Natural killer cell (primary cell): ENCODE measurements around the gene LMNA. TPM values are rescaled to one million over a fixed set of nuclear protein-coding genes. Genes with fewer than 3 reads are reported as not detected.
A peak's percentile ranks its signal among the peaks of the same experiment; 100 is the strongest.

ENCODE experiments used
- ATAC-seq, 3 donors: fragments of 150-1000 bp in 2 of 3; fragments of 200-7000 bp in 1 of 3; cut with Tn5 transposase; 1 replicate in 1 of 3; 2 replicates in 2 of 3; pipeline ENCODE4 v1.10.0; 2021; ENCODE audit warnings: mild to moderate bottlenecking in 2 of 3, moderate library complexity in 2 of 3
- DNase-seq, 2 donors: peaks; one replicate each; pipeline versions ENCODE4 v3.0.0 to v3.0.0-alpha.2; 2013 to 2021; ENCODE audit warnings: mixed read lengths in 1 of 2
- H3K27ac ChIP-seq: one replicate; pipeline ENCODE4 v1.5.1; 2013; ENCODE audit warnings: mild to moderate bottlenecking, low read length
- H3K27me3 ChIP-seq: one replicate; pipeline ENCODE4 v1.6.1; 2013; ENCODE audit warnings: low read length; ENCODE audit not compliant: control insufficient read depth, insufficient read depth
- H3K36me3 ChIP-seq: one replicate; pipeline ENCODE4 v1.6.1; 2013; ENCODE audit warnings: low read length; ENCODE audit not compliant: control insufficient read depth, insufficient read depth
- H3K4me1 ChIP-seq: one replicate; pipeline ENCODE4 v1.6.1; 2013; ENCODE audit warnings: low read length; ENCODE audit not compliant: control insufficient read depth, insufficient read depth
- H3K4me3 ChIP-seq: one replicate; pipeline ENCODE4 v1.5.1; 2013; ENCODE audit warnings: low read length
- H3K9me3 ChIP-seq: one replicate; pipeline ENCODE4 v1.6.1; 2013; ENCODE audit warnings: low read length; ENCODE audit not compliant: control insufficient read depth, insufficient read depth
- H3K27ac Mint-ChIP-seq, 2 donors: one replicate each; pipeline ENCODE4 v1.8.0; 2022; ENCODE audit warnings: mild to moderate bottlenecking in 2 of 2, mixed read lengths in 2 of 2, moderate library complexity in 1 of 2
- H3K27me3 Mint-ChIP-seq, 2 donors: one replicate each; pipeline ENCODE4 v1.8.0; 2022; ENCODE audit warnings: low read depth in 2 of 2, mixed read lengths in 2 of 2
- H3K36me3 Mint-ChIP-seq: one replicate; pipeline ENCODE4 v1.8.0; 2022; ENCODE audit warnings: mixed read lengths
- H3K4me1 Mint-ChIP-seq, 2 donors: one replicate each; pipeline ENCODE4 v1.8.0; 2022; ENCODE audit warnings: mixed read lengths in 2 of 2
- H3K4me3 Mint-ChIP-seq: one replicate; pipeline ENCODE4 v1.8.0; 2022; ENCODE audit warnings: mild to moderate bottlenecking, moderate library complexity, mixed read lengths
- H3K9me3 Mint-ChIP-seq, 2 donors: one replicate each; pipeline ENCODE4 v1.8.0; 2022; ENCODE audit warnings: mixed read lengths in 2 of 2
- WGBS: methylation state at CpG from one replicate; pipeline ENCODE4 v1.1.7; 2013; ENCODE audit warnings: missing lambda C conversion rate; ENCODE audit not compliant: insufficient coverage; 5-methylcytosine and 5-hydroxymethylcytosine counted together
- intact Hi-C: fragments of 100-400 bp; cut with micrococcal nuclease; formaldehyde crosslinking; loops from one replicate; pipeline ENCODE4 v1.14.2; 2022
- total RNA-seq, 4 donors: library from RNA; stranded (reverse); fragments of 120-200 nt in 1 of 4; gene quantifications; one replicate each; pipeline versions ENCODE4 v1.2.3 to v1.2.4, GENCODE V29; 2013 to 2022
- TF ChIP-seq, protein P1 (sequence below): fragments of 200-600 bp; IDR thresholded peaks from one replicate; pipeline ENCODE4 v1.8.0; 2022; ENCODE audit warnings: antibody characterized with exemption

LMNA gene
- total RNA-seq, 3 donors from 2014 or later (not counting 1 experiment from before 2014, with no cell fraction given): 201 to 504 (median 273) TPM

DNA sequence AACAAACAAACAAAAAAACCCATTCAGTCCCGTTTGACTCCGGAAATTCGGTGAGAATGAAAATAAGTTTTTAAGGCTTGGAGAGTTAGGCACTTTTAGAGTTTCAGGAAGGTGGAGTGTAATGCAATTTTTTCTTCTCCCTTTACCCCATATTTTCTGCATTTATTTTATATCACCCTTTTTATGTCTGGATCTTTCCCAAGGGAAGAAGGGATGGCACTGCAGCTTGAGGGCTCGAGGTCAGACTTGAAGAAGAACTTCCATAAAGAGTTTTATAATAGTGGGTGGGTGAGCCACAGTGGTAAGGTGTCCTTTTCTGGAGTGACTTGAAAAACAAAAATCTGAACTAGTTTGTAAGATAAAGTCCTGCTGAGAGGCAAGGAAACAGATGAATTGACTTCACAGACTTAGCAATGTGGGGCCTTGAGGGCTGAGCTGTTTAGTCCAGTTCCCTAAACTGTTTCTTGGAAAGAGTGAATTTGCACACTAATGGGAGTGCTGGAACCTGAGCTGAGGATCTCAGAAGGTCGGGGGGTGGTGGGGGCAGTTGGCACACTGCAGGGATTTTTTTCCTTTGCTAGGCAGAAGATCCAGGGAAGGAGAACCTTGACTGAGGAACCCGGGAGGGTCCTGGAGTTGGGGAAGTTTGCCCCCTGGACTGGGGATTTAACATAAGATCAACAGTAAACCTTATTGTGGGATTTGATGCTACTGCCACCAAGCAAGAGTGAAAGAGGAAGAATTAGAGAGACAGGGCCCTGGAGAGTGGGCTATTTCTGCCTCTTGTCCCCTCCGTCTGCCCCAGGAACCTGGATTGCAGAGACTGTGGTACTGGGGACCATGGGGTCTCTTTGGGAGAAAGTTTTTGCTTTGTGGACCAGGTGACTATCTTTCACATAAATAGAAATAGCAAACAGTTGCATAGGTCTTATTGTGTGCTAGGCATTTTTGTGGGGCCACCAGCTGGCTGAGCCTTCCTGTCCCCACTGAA, 30.4 kb upstream of the LMNA start:
- Mint-ChIP-seq H3K27me3 (peaks cover 12 to 33% of the 10 kb centered on the region in 2 donors), H3K4me1 (peaks cover 0 to 11% of the 10 kb centered on the region in 2 donors), H3K27ac (no peak overlapping the region), H3K9me3 (no peaks in the 10 kb centered on the region), H3K36me3 (no peaks in the 10 kb centered on the region), H3K4me3 (peak overlapping the region; percentile 86)
- Histone ChIP-seq H3K27ac (no peak overlapping the region), H3K27me3 (peaks cover 15% of the 10 kb centered on the region), H3K4me3 (no peak overlapping the region), H3K4me1 (peaks cover 21% of the 10 kb centered on the region), H3K36me3 (no peaks in the 10 kb centered on the region), H3K9me3 (no peaks in the 10 kb centered on the region)
- intact Hi-C loops: no loop called here
- DNase-seq (no peak), ATAC-seq (no peak)
- WGBS: 61% methylated on average over 4 of the region's 7 CpGs
- TF ChIP-seq, protein P1, sequence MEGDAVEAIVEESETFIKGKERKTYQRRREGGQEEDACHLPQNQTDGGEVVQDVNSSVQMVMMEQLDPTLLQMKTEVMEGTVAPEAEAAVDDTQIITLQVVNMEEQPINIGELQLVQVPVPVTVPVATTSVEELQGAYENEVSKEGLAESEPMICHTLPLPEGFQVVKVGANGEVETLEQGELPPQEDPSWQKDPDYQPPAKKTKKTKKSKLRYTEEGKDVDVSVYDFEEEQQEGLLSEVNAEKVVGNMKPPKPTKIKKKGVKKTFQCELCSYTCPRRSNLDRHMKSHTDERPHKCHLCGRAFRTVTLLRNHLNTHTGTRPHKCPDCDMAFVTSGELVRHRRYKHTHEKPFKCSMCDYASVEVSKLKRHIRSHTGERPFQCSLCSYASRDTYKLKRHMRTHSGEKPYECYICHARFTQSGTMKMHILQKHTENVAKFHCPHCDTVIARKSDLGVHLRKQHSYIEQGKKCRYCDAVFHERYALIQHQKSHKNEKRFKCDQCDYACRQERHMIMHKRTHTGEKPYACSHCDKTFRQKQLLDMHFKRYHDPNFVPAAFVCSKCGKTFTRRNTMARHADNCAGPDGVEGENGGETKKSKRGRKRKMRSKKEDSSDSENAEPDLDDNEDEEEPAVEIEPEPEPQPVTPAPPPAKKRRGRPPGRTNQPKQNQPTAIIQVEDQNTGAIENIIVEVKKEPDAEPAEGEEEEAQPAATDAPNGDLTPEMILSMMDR: no peak

DNA sequence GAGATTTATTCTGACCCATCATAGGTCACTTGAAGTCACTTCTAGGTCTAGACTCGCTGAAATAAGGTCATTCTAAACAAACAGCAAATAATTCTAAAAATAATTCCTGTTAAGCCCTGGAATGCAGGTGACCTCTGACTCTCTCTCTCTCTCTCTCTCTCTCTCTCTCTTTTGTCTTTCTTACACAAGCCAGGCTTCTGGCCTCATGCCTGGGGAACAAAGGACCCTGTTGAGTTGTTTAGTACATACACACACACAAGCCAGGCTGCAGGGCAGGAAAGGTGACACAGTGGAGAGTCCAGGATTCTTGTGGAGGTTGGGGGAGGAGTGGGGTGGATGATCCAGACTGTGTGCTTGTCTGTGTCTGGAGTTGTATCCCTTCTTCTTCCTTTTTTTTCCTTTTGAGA, 28.3 kb upstream of the LMNA start:
- no peaks in the 10 kb centered on the region for H3K36me3 ChIP-seq
- intact Hi-C loops: no loop called here
- H3K27me3 Mint-ChIP-seq: peaks cover 12 to 26% of the 10 kb centered on the region in 2 donors

DNA sequence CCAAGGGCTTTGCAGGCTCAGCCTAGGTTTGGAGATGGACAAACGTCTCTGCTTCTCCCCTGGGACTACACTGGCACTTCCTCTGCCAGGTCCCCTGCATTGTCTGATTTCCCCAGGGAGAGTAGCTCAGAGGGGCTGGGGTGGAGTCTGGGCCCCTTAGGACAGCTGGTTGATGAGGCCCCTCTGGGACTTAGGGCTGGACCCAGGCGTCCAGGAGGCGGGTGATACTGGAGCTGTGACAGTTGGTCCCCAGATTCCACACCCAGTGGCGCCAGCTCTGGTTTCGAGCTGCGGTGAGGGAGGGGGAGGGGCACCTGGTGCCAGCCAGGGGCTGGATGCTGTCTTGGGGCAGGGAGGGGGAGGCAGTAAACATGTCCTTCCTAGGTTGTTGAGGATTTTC, 24.8 kb upstream of the LMNA start:
- Histone ChIP-seq H3K27ac (no peak overlapping the region), H3K4me3 (no peak overlapping the region), H3K27me3 (no peaks in the 10 kb centered on the region), H3K4me1 (peaks cover 6% of the 10 kb centered on the region), H3K36me3 (no peaks in the 10 kb centered on the region), H3K9me3 (no peaks in the 10 kb centered on the region)
- Mint-ChIP-seq H3K4me3 (no peak overlapping the region), H3K27ac (no peak overlapping the region), H3K4me1 (peaks cover 0 to 8% of the 10 kb centered on the region in 2 donors), H3K27me3 (peaks cover 12 to 14% of the 10 kb centered on the region in 2 donors), H3K9me3 (no peaks in the 10 kb centered on the region), H3K36me3 (no peaks in the 10 kb centered on the region)
- DNase-seq: no peak
- ATAC-seq: no peak
- WGBS: 52% methylated on average over 6 of the region's 6 CpGs
- TF ChIP-seq, protein P1: no peak
- intact Hi-C loops: loop anchor here (1.0 to 5.0 kb wide), 3 partner anchors 41 to 358 kb away; no protein-coding TSS in a partner anchor

More for the DNA sequence above, 28.3 kb upstream of the LMNA start:
- ATAC-seq: no peak
- H3K9me3 ChIP-seq: no peaks in the 10 kb centered on the region
- H3K27ac Mint-ChIP-seq: no peak overlapping the region
- TF ChIP-seq, protein P1: no peak
- H3K27me3 ChIP-seq: peaks cover 12% of the 10 kb centered on the region
- no peak overlapping the region for H3K4me3 ChIP-seq
- no peaks in the 10 kb centered on the region for H3K9me3 Mint-ChIP-seq
- H3K36me3 Mint-ChIP-seq: no peaks in the 10 kb centered on the region
- peaks cover 0 to 19% of the 10 kb centered on the region in 2 donors for H3K4me1 Mint-ChIP-seq
- H3K4me3 Mint-ChIP-seq: no peak overlapping the region
- H3K27ac ChIP-seq: no peak overlapping the region
- DNase-seq: no peak
- 80% methylated on average over 1 of the region's 1 CpG for WGBS
- peaks cover 24% of the 10 kb centered on the region for H3K4me1 ChIP-seq
